HepG2 (cell line): Measurements from ENCODE around the gene TFEB. TPM values are rescaled to one million over a fixed set of nuclear protein-coding genes. Genes with fewer than 3 reads are reported as not detected.
A peak's percentile ranks its signal among the peaks of the same experiment; 100 is the strongest.

Source experiments
- CEBPB ChIP-seq: IDR thresholded peaks from 2 replicates; pipeline ENCODE4 v1.6.1; 2011; ENCODE audit warnings: low read depth, low read length, improper control_type of control experiment, borderline replicate concordance
- LBX2 ChIP-seq: sonication (generic); formaldehyde crosslinking; IDR thresholded peaks from 2 replicates; pipeline ENCODE4 v1.5.0; 2020; ENCODE audit warnings: missing genetic modification reagents, mild to moderate bottlenecking, borderline replicate concordance
- PAWR ChIP-seq: sonication (generic); formaldehyde crosslinking; IDR thresholded peaks from 2 replicates; pipeline ENCODE4 v1.4.0; 2020; ENCODE audit warnings: missing genetic modification reagents, mild to moderate bottlenecking, borderline replicate concordance
- PHF20 ChIP-seq: sonication (generic); formaldehyde crosslinking; IDR thresholded peaks from 2 replicates; pipeline ENCODE4 v1.5.0; 2020; ENCODE audit warnings: mild to moderate bottlenecking, missing genetic modification reagents
- RNF219 ChIP-seq: sonication (generic); formaldehyde crosslinking; IDR thresholded peaks from 2 replicates; pipeline ENCODE4 v1.5.0; 2020; ENCODE audit warnings: mild to moderate bottlenecking, missing genetic modification reagents
- TEAD3 ChIP-seq: optimal IDR thresholded peaks from 2 replicates; pipeline ENCODE3; 2016; ENCODE audit warnings: borderline replicate concordance
- ZBTB38 ChIP-seq: sonication (generic); formaldehyde crosslinking; IDR thresholded peaks from 2 replicates; pipeline ENCODE4 v1.5.1; 2020; ENCODE audit warnings: mild to moderate bottlenecking, missing genetic modification reagents
- ZBTB4 ChIP-seq: sonication (generic); formaldehyde crosslinking; IDR thresholded peaks from 2 replicates; pipeline ENCODE4 v1.4.0; 2020; ENCODE audit warnings: missing genetic modification reagents, mild to moderate bottlenecking, borderline replicate concordance
- ZBTB49 ChIP-seq: sonication (generic); formaldehyde crosslinking; IDR thresholded peaks from 2 replicates; pipeline ENCODE4 v1.4.0; 2020; ENCODE audit warnings: missing genetic modification reagents, borderline replicate concordance
- ZFP1 ChIP-seq: IDR thresholded peaks from 2 replicates; pipeline ENCODE4 v1.6.1; 2016
- ZFP91 ChIP-seq: sonication (generic); formaldehyde crosslinking; IDR thresholded peaks from 2 replicates; pipeline ENCODE4 v1.9.0; 2022; ENCODE audit warnings: missing genetic modification reagents, mild to moderate bottlenecking, borderline replicate concordance
- ZNF24 ChIP-seq: fragments of 450-650 bp; IDR thresholded peaks from 2 replicates; pipeline ENCODE4 v1.6.1; 2017; ENCODE audit warnings: antibody characterized with exemption, mild to moderate bottlenecking
- ZNF264 ChIP-seq: sonication (generic); formaldehyde crosslinking; IDR thresholded peaks from 2 replicates; pipeline ENCODE4 v1.4.0; 2020; ENCODE audit warnings: missing genetic modification reagents
- ZNF292 ChIP-seq: sonication (generic); formaldehyde crosslinking; IDR thresholded peaks from 2 replicates; pipeline ENCODE4 v1.8.1; 2022; ENCODE audit warnings: mild to moderate bottlenecking, low read depth, missing genetic modification reagents, borderline replicate concordance
- ZNF552 ChIP-seq: sonication (generic); formaldehyde crosslinking; IDR thresholded peaks from 2 replicates; pipeline ENCODE4 v1.9.0; 2022; ENCODE audit warnings: missing genetic modification reagents, mild to moderate bottlenecking, borderline replicate concordance
- polyA plus RNA-seq, 8 experiments: library from polyadenylated mRNA; depleted of rRNA in 3 of 8; stranded (reverse) in 7 of 8; unstranded in 1 of 8; fragments of >200 nt; fragmentation: Illumina TruSeq in 4 of 8; extraction: Trizol in 4 of 8; gene quantifications; 2 replicates each; pipeline versions ENCODE4 v1.2.1 to v1.2.3, GENCODE V29; 2011 to 2016; ENCODE audit warnings: low read depth in 4 of 8, missing spikeins in 1 of 8, mixed read lengths in 1 of 8; ENCODE audit not compliant: insufficient read depth in 1 of 8
- total RNA-seq, 5 experiments: library from RNA; depleted of rRNA; stranded (reverse); fragments of >200 nt; fragmentation: Illumina TruSeq; extraction: Trizol; gene quantifications; 2 replicates each; pipeline ENCODE4 v1.2.3, GENCODE V29; 2016; ENCODE audit warnings: low read depth in 1 of 5

TFEB gene
- total and polyA plus RNA-seq, 2 of the 13 experiments (the other 11 are each of a cell fraction or from before 2014, with no cell fraction given), result 13.3 to 18.7 TPM

- TF ChIP-seq ZNF552 (CRISPR knock-in tag) (no peak), ZNF264 (CRISPR knock-in tag) (no peak), ZBTB38 (CRISPR knock-in tag) (0 out of 2 replicates have a peak, but pooled peaks have one; percentile 31), CEBPB (no peak), ZBTB4 (CRISPR knock-in tag) (0 out of 2 replicates have a peak, but pooled peaks have one; percentile 53), TEAD3 (CRISPR knock-in tag) (peak; percentile 18), ZBTB49 (CRISPR knock-in tag) (no peak), LBX2 (no peak), RNF219 (CRISPR knock-in tag) (no peak), PAWR (CRISPR knock-in tag) (no peak), ZFP1 (CRISPR knock-in tag) (no peak), ZFP91 (CRISPR knock-in tag) (peak; percentile 41; the same call in 1 of the 2 replicates), ZNF24 (no peak), PHF20 (no peak), ZNF292 (CRISPR knock-in tag) (0 out of 2 replicates have a peak, but pooled peaks have one; percentile 32)
Observed at GRCh38 chr6:41656002-41656691, 79.3 kb downstream of the TFEB start (continued).
